NCI-H146 treated with DMSO at 0.1 percent for 48 hours (cell line): ENCODE data around the gene PPFIA2.

Source experiments
- DNase-seq: peaks from one replicate; lab custom pipeline; 2025; ENCODE audit not compliant: unreplicated experiment; lab: John Stamatoyannopoulos, UW

The PPFIA2 gene

GRCh38 chr12:81759190-81760051 lies at the start of gene PPFIA2:
PPFIA2 (minus strand) TSS chr12:81759350.
- peak; percentile 63 for DNase-seq

DNA sequence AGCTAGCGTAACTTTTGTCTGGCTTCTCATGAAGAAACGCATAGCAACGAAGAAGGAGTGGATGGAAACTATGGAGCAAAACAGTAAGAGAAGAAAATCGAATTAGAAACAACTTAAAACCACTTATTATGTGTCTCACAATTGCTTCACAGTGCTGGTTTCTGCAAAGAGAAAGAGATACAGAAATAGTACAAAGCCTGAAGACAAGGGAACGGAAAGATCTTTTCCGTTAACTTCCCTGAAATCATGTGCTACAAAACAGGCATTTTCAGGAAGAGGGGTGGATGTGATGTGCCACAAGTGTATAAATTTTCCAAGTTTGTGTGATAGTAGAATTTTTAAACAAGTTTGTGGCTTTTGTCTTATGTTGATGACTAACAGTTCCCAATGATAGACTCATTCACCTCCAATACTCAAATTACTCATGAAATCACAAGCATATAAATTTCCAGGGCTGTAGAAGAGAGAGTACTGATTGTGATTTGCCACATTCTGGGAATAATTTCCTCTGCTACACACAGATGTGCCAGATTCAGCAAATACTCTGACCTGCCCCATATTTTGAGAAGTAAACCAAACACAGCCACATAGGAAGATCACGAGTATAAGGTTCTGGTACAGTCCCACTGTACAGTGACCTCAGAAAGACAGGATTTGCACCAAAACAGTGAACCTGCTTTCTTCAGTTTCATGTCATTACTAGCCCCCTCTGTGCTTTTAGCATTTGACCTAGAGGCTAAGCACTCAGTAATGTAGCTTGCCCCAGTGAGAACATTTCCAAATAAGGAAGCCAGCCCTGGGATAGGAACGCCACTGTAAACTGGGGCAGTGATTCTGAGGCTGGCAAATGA lies 41.4 kb upstream of the PPFIA2 start:
- DNase-seq = no peak

DNA sequence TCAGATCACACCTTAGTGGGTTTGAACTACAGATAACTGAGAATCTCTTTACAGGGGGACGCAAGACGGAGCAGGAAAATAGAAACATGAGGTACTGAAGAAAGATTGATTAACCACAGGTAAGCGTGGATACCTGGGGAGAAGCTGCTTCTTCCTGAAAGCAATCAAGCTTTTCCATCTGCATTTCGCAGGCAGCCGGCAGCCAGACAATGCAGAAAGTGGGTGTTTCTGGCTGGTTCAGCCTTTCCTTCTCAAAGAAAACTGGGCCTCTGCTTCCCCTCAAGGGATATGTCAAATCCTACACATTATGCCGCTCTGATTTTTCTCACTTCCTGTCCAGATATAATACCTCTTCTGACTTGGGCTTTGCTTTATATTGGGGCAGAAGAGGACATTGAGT lies 39.1 kb upstream of the PPFIA2 start:
- no peak for DNase-seq

GRCh38 chr12:81797100-81797499 lies 38.0 kb upstream of the PPFIA2 start:
- no peak for DNase-seq

DNA sequence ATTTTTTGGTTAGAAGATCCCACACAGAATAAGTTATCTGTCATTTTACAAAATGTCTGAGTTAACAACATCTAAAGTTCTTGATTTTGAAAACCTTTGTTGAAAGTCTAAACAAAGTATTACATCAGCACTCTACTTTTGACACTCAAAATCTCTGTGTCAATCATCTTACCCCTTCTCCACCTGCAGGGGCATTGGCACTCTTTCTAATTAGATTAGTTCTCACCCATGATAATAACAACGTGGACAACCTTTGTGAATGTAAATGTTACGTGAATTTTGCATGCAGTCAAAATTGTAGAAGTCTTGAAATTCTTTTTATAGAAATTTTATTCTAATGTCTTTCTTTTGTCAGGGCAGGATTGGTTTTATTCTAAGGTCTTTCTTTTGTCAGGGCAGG lies 33.5 kb upstream of the PPFIA2 start:
- no peak for DNase-seq

DNA sequence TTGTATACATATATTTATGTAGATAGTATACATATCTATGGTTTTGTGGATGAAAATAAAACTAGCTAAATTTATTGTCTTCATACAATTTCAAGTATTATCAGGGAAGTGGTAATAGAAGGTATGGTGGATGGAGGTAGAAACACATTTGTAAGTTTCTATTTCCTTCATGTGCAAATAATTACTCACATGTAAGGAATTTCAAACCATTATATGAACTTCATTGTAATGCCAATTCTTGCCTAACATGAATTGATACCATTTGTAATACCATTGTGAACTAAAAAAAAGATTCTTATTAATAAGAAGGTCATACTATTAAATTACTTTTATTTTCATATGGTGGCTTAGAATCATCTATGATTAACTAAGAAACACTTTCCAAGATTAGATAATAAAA lies 20.1 kb upstream of the PPFIA2 start:
- no peak for DNase-seq

GRCh38 chr12:81778719-81779118 lies 19.6 kb upstream of the PPFIA2 start:
- DNase-seq = no peak

DNA sequence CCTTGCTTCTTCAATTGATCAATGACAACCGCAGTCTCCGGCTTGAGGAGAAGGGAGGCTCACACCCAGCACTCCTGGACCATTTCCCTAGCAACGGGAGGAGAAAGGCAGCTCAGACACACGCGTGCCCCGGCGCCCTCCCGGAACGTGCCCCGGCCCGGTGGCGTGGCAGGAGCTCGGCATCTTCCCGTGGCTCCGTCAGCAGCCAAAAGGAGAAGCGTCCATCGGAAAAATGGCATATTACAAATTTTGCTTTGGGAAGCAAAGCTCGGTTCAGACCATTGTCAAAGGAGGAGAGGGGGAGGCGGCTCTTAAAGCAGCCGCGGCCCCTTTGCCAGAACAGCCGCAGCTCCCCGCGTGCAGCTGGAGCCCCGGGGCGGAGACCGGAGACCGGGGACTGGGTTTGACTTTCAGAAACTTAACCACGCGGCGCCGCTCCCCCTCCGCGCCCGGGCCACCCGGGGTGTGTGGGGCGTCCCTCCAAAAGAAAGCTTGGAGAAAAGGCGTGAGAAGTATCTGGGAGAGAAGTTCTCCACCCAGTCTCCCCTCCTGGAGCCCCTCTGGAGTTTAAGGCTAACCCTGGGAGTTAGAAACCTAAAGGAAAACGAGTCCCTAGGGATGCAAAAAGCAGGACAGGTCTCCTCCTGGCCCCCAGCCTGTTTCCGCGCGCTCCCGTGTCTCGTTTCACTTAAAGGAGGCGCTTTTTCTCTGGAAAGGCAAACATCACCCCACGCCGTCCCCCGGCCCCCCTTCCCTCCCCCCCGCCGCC lies 545 bp downstream of the PPFIA2 start:
- peak; percentile 63 for DNase-seq

GRCh38 chr12:81757731-81758365 lies 1.3 kb downstream of the PPFIA2 start:
- DNase-seq = no peak

DNA sequence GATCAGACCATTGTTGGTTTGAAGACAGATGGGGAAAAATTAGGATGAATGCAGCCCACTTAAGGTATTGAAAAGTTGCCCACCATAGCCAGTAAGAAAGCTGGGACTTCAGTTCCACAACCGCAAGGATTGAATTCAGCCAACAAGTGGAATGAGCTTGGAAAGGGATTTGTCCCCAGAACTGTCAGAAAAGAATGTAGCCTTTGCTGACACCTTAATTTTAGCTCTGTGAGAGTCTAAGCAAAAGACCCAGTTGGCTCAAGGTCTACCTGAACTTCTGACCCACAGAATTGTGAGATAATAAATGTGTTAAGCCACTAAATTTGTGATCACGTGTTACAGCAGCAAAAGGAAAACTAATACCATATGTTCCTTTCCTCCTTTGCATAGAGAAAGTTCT lies 29.4 kb downstream of the PPFIA2 start:
- no peak for DNase-seq

GRCh38 chr12:81727391-81727790 lies 31.8 kb downstream of the PPFIA2 start:
- DNase-seq = no peak

- no peak for DNase-seq
Observed at GRCh38 chr12:81726634-81727033, 32.5 kb downstream of the PPFIA2 start.

DNA sequence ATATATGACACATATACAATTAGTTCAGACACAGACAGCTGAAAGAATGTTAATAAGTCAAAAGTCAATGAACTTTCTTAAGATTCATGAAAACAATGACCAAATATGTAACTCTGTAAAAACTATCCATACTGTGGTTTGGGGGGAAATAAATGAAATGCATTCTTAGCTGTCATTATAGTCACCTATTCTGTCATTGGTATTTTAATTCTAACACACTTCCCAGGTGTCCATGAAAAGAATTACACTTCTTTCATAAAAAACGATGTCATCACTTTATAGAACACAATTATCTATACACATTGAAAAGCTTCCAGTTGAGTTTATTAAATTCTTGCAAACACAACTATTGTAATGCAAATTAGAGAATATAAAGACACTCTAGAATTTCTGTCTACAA lies 35.8 kb downstream of the PPFIA2 start:
- peak; percentile 26 for DNase-seq

- no peak for DNase-seq
Observed at GRCh38 chr12:81722004-81722403, 37.1 kb downstream of the PPFIA2 start.

DNA sequence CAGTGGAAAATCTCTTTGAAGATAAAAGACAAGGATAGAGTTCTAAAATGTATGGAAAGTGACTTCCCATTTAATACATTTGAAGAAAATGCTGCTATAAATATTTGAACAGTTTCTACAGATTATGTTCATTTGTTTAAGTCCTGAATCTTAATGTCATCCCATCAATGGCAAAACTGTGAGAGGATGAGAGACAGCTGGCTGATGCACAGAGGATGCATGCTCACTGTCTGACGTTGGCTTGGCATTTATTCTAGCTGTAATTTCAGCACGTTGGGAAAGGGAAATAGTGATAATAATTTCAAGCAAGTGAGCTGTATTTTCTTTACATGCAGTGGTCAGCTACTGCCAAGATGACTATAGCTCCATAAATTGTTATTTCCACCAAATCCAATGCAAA lies 40.5 kb downstream of the PPFIA2 start:
- DNase-seq = no peak

DNA sequence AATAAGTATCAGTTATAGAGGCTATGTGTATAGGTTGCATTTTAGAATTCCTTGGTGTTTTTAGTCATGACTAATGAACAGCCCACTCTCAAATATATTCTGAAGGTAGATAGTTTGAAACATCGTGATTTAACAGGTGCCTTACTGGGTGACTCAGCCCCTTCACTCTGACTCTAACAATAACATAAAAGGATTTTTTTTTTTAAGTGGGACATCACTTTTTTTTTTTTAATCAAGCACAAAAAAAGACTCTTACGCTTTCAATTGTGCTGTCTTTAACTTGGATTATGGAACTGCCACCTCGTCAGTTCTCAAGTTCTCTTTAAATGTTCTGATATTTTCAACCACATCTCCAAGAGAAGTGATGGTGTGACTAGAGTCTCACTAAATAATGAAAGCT lies 46.6 kb downstream of the PPFIA2 start:
- DNase-seq = no peak

- DNase-seq = no peak
Observed at GRCh38 chr12:81705586-81705985, 53.6 kb downstream of the PPFIA2 start.

GRCh38 chr12:81699551-81699950 lies 59.6 kb downstream of the PPFIA2 start:
- DNase-seq = no peak

- DNase-seq = no peak
Observed at GRCh38 chr12:81692008-81692407, 67.1 kb downstream of the PPFIA2 start.

- no peak for DNase-seq
Observed at GRCh38 chr12:81683881-81684280, 75.3 kb downstream of the PPFIA2 start.

DNA sequence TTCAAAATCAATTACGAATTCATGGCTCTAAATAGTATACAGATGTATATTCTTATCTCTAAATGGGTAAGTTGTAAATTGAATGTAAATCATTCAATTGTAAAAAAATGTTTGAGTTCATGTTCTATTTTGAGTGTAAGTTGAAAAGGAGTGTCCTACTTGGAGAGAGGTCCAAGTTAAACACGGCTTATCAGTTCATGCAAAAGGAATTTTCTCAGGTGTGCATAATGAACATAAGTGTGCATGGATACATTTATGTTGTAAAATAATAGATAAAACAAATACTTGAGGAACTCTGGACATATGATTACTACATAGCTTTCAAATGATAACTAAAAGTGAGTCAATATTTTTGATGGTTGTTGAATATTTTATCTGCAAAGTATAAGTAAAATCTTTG lies 79.5 kb downstream of the PPFIA2 start:
- DNase-seq = no peak
